GM12892 (cell line): Measurements from ENCODE around the gene REPIN1.

Source experiments
- DNase-seq: peaks from one replicate; pipeline ENCODE4 v3.0.0; 2011; ENCODE audit not compliant: insufficient read length
- FAIRE-seq: peaks from 2 replicates; lab custom pipeline; 2011; peaks lifted over from hg19 to GRCh38; lab: Jason Lieb, UNC
- POLR2A ChIP-seq: IDR thresholded peaks from 2 replicates; pipeline ENCODE4 v1.6.1; 2011; ENCODE audit warnings: low read depth, low read length, control low read depth
- POLR2AphosphoS5 ChIP-seq: IDR thresholded peaks from 2 replicates; pipeline ENCODE4 v1.6.1; 2011; ENCODE audit warnings: low read depth, low read length, control low read depth
- TAF1 ChIP-seq: IDR thresholded peaks from 2 replicates; pipeline ENCODE4 v1.6.1; 2011; ENCODE audit warnings: low read depth, mild to moderate bottlenecking, control low read depth, low read length, borderline replicate concordance

The REPIN1 gene

DNA sequence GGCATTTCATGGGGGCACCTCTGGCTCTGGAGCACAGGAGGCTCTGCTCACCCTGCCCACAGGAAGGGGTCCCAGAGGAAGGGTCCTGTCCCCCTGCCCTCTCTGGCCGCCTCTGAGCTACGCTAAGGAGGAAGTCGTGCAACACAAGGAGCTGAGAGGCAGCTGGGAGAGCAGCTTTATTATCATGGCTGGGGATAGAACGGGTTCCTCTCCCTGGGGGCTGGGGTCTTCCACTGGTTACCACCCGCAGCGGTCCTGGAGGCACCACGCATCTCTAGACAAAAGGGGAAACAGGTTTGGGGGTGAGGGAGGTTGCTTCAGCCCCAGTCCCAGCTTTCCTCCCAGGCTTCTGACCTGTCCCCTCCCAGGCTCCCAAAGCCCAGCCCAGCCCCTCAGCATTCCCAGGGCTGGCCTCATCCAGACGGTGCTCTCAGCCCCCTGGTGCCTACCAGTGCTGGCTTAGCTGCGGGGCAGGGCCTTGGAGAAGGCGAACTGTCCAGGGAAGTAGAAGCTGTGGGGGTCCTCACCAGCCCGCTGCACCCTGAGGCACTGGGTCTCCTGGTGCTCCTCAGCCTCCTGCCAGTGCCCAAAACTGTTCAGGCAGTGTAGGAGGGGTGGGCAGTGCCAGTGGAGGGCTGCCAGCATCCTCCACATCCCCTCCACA, 30.3 kb upstream of the REPIN1 start:
- FAIRE-seq (no peak), DNase-seq (no peak)
- TF ChIP-seq TAF1 (no peak), POLR2A (no peak), POLR2AphosphoS5 (no peak)

DNA sequence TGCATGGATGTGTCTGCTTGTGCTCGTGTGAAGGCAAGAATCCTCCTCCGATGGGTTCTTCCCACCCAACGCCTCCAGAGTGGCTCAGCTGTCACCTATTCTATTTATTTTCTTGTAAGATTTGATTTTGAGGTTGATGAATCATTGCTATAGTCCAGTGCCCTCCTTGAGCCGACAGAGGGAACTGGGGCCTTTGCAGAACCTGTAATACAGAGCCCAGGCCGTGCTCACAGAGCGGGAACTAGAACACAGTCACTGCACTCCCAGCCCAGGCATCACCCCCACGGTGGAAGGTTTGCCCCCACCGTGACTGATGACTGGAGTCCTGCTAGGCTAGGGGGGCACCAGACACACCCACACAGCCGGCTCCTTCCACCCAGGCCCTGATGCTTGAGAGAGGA, 29.2 kb upstream of the REPIN1 start:
- DNase-seq (no peak), FAIRE-seq (no peak)
- TF ChIP-seq TAF1 (no peak), POLR2A (no peak), POLR2AphosphoS5 (no peak)

DNA sequence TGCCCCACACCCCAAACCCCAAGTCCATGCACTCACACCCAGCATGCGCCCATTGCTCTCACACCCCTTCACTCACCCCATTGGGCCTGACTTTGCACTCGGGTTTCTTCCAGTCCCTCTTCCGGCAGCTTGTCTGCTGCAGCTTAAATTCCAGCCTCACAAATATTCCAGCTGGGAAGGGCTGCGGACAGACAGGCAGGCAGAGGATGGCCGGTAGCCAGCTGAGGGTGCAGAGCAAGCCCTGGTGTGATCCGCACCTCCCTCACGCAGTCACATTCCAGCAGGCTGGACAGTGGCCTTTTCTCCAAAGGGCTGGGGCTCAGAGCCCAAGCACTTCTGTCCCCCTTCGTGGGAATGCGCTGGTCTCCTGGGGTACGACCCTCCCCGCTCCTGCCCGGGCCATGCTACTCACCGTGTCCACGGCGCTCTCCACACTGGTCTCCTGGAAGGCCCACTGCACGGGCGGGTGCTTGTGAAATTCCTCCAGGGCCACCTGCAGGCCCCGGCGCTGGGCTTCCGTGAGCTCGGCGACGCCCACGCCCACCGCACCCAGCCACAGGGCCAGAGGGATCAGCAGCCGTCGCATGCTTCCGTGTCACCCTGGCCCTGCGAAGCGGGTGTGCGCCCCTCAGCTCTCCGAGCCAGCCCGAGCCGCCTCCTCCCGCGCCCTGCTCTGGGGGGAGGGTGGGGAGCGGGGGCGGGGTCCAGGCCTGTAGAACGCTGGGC, 28.4 kb upstream of the REPIN1 start:
- FAIRE-seq, result no peak

DNA sequence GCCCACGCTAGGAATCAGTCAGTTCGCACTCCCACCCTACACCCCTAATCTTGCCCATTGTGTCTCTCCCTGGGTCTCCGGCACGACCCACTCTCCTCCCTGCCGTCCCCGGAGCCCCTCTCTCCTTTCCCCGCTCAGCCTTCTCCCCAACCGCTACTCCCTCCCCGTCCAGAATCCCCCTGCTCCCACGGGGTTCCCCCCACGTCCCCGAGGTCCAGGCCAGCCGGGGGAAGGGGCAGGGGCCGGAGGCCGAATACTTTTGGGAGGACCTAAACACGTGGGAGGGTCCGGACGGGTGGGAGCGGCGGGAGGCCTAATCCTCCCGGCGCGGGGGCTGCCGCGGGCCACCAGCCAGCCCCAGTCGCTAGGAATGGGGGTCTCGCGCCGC, 27.8 kb upstream of the REPIN1 start:
- FAIRE-seq, result no peak
- TF ChIP-seq POLR2AphosphoS5 (no peak), TAF1 (no peak), POLR2A (no peak)
- no peak for DNase-seq

More for the DNA sequence above, 28.4 kb upstream of the REPIN1 start:
- DNase-seq, result no peak
- no peak for TF ChIP-seq POLR2A
- TF ChIP-seq POLR2AphosphoS5, result no peak
- no peak for TF ChIP-seq TAF1

GRCh38 chr7:150341263-150342120, 27.1 kb upstream of the REPIN1 start, which contains the start of gene RARRES2:
Gene RARRES2 (minus strand): TSS chr7:150341629. CDS start chr7:150340609, 1,020 bp downstream.
- TF ChIP-seq TAF1, result no peak
- TF ChIP-seq POLR2AphosphoS5, result no peak
- TF ChIP-seq POLR2A, result no peak
- FAIRE-seq (no peak), DNase-seq (no peak)

DNA sequence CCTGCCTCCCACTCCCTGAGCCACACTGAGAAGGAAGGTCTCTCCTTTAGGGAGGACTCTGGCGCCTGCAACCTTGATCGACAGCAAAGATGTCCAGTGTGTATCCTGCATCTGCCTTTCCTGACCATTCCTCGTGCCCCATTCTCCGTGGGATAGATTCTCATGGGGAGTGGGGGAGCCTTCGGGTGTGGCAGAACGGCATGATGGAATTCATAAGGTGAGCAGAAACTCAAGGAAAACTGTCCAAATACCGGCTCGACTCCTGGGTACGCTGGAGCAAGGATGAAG, 26.6 kb upstream of the REPIN1 start:
- FAIRE-seq (no peak), DNase-seq (no peak)
- TF ChIP-seq POLR2AphosphoS5 (no peak), TAF1 (no peak), POLR2A (no peak)

DNA sequence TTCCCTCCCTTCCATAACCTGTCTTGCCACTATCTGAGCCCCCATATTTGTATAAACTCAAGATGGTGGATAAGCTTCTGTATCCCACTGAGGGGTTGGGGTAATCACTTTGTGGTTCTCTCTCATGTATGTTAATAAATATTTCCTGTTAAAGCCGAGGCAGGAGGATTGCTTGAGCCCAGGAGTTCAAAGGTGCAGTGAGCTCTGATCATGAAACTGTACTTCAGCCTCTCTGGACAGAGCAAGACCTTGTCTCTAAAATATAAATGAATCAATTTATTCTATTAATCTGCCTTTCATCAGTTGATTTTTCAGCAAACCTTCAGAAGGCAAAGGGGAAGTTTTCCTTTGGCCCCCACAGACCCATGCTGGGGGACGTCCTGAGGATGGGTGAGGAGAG, 25.4 kb upstream of the REPIN1 start:
- no peak for FAIRE-seq
- TF ChIP-seq TAF1, result no peak
- TF ChIP-seq POLR2A, result no peak
- no peak for TF ChIP-seq POLR2AphosphoS5

GRCh38 chr7:150344299-150344698, 24.3 kb upstream of the REPIN1 start:
- no peak for FAIRE-seq
- TF ChIP-seq TAF1 (no peak), POLR2AphosphoS5 (no peak), POLR2A (no peak)

More for the DNA sequence above, 25.4 kb upstream of the REPIN1 start:
- DNase-seq, result no peak

GRCh38 chr7:150345012-150345411, 23.6 kb upstream of the REPIN1 start:
- TF ChIP-seq POLR2AphosphoS5, result no peak
- no peak for TF ChIP-seq POLR2A
- no peak for TF ChIP-seq TAF1
- DNase-seq, result no peak
- FAIRE-seq, result no peak

More at GRCh38 chr7:150344299-150344698, 24.3 kb upstream of the REPIN1 start:
- DNase-seq, result no peak

DNA sequence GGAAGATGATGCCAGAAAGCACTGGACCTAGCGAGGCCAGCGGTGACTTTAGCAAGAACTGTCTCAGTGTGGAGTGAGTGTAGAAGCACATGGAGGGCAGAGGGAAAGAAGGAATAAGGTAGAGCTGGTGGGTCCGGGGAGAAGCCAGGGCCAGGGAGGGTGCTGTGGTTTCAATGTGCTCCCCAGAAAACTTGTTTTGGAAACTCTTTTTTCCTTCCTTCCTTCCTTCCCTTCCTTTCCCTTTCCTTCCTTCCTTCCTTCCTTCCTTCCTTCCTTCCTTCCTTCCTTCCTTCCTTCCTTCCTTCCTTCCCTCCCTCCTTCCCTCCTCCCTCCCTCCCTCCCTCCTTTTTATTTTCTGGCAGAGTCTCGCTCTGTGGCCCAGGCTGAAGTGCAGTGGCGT, 21.7 kb upstream of the REPIN1 start:
- FAIRE-seq (no peak), DNase-seq (no peak)
- TF ChIP-seq TAF1 (no peak), POLR2A (no peak), POLR2AphosphoS5 (no peak)

DNA sequence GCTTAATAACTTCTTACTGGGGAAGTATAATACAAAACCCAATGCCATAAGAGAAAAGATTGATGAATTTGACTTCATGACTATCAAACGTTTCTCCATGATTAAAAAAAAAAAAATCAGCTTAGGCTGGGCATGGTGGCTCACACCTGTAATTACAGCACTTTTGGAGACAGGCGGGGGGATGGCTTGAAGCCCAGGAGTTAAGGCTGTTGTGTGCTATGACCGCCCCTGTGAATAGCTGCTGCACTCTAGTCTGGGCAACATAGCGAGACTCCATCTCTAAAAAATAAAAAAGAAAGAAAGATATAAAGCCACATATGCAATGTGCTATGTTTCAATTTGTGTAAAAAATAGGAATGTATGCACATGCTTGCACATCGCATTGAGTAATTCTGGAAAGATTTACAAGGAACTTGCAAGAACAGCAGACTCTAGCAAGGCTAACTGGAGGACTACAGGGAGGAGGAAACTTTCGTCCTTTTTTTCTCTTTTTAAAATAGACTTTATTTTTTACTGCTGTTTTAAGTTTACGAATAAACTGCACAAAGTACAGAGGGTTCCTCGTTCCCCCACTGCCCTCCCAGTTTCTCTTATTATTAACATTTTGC, 16.9 kb upstream of the REPIN1 start:
- no peak for TF ChIP-seq POLR2A
- no peak for TF ChIP-seq POLR2AphosphoS5
- no peak for TF ChIP-seq TAF1
- DNase-seq (no peak), FAIRE-seq (no peak)
